ENCODE results near the gene DIPK1B.
"Not testable (repeated sequence)": the region's sequence is repeated elsewhere in the genome, so short reads cannot be mapped to it uniquely, and the experiment has no call there.

DIPK1B gene

GRCh38 chr9:136698635-136699246 lies 13.6 kb upstream of the DIPK1B start:
- no peak for DNase-seq

GRCh38 chr9:136700304-136700703 lies 12.1 kb upstream of the DIPK1B start:
- DNase-seq, result no peak

- peak in 3 of 5 experiments; percentile 57 to 83 (median 66) for DNase-seq
Measured at GRCh38 chr9:136700959-136701667, 11.3 kb upstream of the DIPK1B start.

GRCh38 chr9:136701668-136702053 lies 10.7 kb upstream of the DIPK1B start:
- no peak for DNase-seq

- no peak for DNase-seq
Measured at GRCh38 chr9:136703276-136703860, 9.0 kb upstream of the DIPK1B start.

- not testable (repeated sequence) for DNase-seq
Measured at GRCh38 chr9:136704741-136705140, 7.6 kb upstream of the DIPK1B start.

- no peak for DNase-seq
Measured at GRCh38 chr9:136705564-136705963, 6.8 kb upstream of the DIPK1B start.

- DNase-seq, result no peak
Measured at GRCh38 chr9:136707011-136707410, 5.4 kb upstream of the DIPK1B start.

- DNase-seq, result no peak
Measured at GRCh38 chr9:136707849-136708517, 4.4 kb upstream of the DIPK1B start.

GRCh38 chr9:136709454-136710109 lies 2.8 kb upstream of the DIPK1B start:
- no peak for DNase-seq

GRCh38 chr9:136710543-136710942 lies 1.8 kb upstream of the DIPK1B start:
- DNase-seq, result no peak

GRCh38 chr9:136711219-136711648 lies 1.1 kb upstream of the DIPK1B start:
- DNase-seq, result not testable (repeated sequence)

GRCh38 chr9:136712690-136713544 lies 545 bp downstream of the DIPK1B start:
- no peak for DNase-seq

GRCh38 chr9:136713550-136713949 lies 1.2 kb downstream of the DIPK1B start:
- no peak for DNase-seq

- no peak for DNase-seq
Measured at GRCh38 chr9:136714096-136714892, 1.9 kb downstream of the DIPK1B start.

GRCh38 chr9:136714893-136715274 lies 2.5 kb downstream of the DIPK1B start:
- DNase-seq, result no peak

GRCh38 chr9:136717399-136717798 lies 5.0 kb downstream of the DIPK1B start:
- DNase-seq, result no peak

- DNase-seq, result no peak
Measured at GRCh38 chr9:136718345-136719194, 6.2 kb downstream of the DIPK1B start.

GRCh38 chr9:136719195-136719880 lies 7.0 kb downstream of the DIPK1B start:
- DNase-seq, result peak in 1 of 5 experiments; percentile 34
